K562 (cell line): ENCODE results near the gene IMMP2L. TPM values are rescaled to one million over a fixed set of nuclear protein-coding genes. Genes with fewer than 3 reads are reported as not detected.

Experiments
- CHD7 ChIP-seq: fragments of 200-600 bp; sonication (generic); IDR thresholded peaks from one replicate; pipeline ENCODE4 v1.6.1; 2012; ENCODE audit warnings: mild to moderate bottlenecking, low read depth, low read length, inconsistent platforms
- DMBX1 ChIP-seq: fragments of 250-450 bp; sonication (Bioruptor Pico); IDR thresholded peaks from 2 replicates; pipeline ENCODE4 v1.8.0; 2022; ENCODE audit warnings: inconsistent platforms, mild to moderate bottlenecking, moderate library complexity, borderline replicate concordance
- GTF2E2 ChIP-seq: fragments of 200-800 bp; sonication (Bioruptor generic); IDR thresholded peaks from 2 replicates; pipeline ENCODE4 v1.6.1; 2016; ENCODE audit warnings: missing genetic modification characterization, missing compliant biosample characterization
- IRF1 ChIP-seq: sonication (generic); formaldehyde crosslinking; IDR thresholded peaks from 2 replicates; pipeline ENCODE4 v1.8.0; 2022; ENCODE audit warnings: missing genetic modification reagents, mild to moderate bottlenecking, borderline replicate concordance
- MXI1 ChIP-seq: IDR thresholded peaks from 2 replicates; pipeline ENCODE4 v1.6.1; 2011; ENCODE audit warnings: low read depth, mild to moderate bottlenecking, improper control_type of control experiment, low read length
- REST ChIP-seq, 2 experiments: fragments of 450-650 bp; formaldehyde crosslinking in 1 of 2; IDR thresholded peaks; 2 replicates each; pipeline versions ENCODE4 v1.4.0 to v1.6.1; 2014 to 2020; ENCODE audit warnings: mild to moderate bottlenecking in 2 of 2, borderline replicate concordance in 1 of 2, low read depth in 1 of 2
- XRCC4 ChIP-seq: IDR thresholded peaks from one replicate; pipeline ENCODE4 v1.6.1; 2011; ENCODE audit not compliant: insufficient read depth, insufficient read length; ENCODE audit errors: extremely low read depth
- polyA plus RNA-seq, 8 experiments: library from polyadenylated mRNA; depleted of rRNA in 4 of 8; stranded (reverse) in 5 of 8; unstranded in 3 of 8; fragments of >200 nt; fragmentation: Nextera tagmentation in 2 of 8; fragmentation: Illumina TruSeq in 1 of 8; extraction: Ambion mirVana in 2 of 8; extraction: Trizol in 1 of 8; gene quantifications; 2 replicates each; pipeline versions ENCODE4 v1.2.1 to v1.2.3, GENCODE V29; 2011 to 2014; ENCODE audit warnings: inconsistent platforms in 1 of 8, missing spikeins in 1 of 8
- total RNA-seq, 7 experiments: library from RNA; depleted of rRNA in 6 of 7; stranded (reverse); fragments of >200 nt in 6 of 7; fragmentation: Illumina TruSeq in 2 of 7; extraction: Trizol in 2 of 7; gene quantifications; 2 replicates each; pipeline versions ENCODE4 v1.2.1 to v1.2.3, GENCODE V29; 2011 to 2021; ENCODE audit warnings: low replicate concordance in 1 of 7

IMMP2L gene
- total and polyA plus RNA-seq, 9 of the 15 experiments (the other 6 are each of a cell fraction or from before 2014, with no cell fraction given) = 29.7 to 116 (median 53.0) TPM

- TF ChIP-seq REST (IDR thresholded peaks at IDR 0.05; ENCODE audit: borderline replicate concordance) = peak; percentile 17; the same call in 1 of the 2 replicates
- no peak for TF ChIP-seq REST (CRISPR knock-in tag; IDR thresholded peaks at IDR 0.05; ENCODE audit: low read depth)
- no peak for TF ChIP-seq IRF1 (CRISPR knock-in tag)
- TF ChIP-seq DMBX1 (CRISPR knock-in tag) = no peak
- no peak for TF ChIP-seq MXI1
- TF ChIP-seq CHD7 = no peak
- no peak for TF ChIP-seq XRCC4
- no peak for TF ChIP-seq GTF2E2 (tag)
These were observed 338.5 kb downstream of the IMMP2L start (continued) for GRCh38 chr7:111223802-111224253.
